ENCODE measurements around the gene CCDC57. TPM values are rescaled to one million over a fixed set of nuclear protein-coding genes. Genes with fewer than 3 reads are reported as not detected.

The CCDC57 gene
- total RNA-seq, 1 donor from 2014 or later: 22.6 TPM

GRCh38 chr17:82105417-82105881 is 107.2 kb downstream of the CCDC57 start:
- no peak for DNase-seq

GRCh38 chr17:82104797-82105416 is 107.7 kb downstream of the CCDC57 start:
- DNase-seq: no peak

- peak; percentile 22 for DNase-seq
Observed at GRCh38 chr17:82103553-82104451, 108.8 kb downstream of the CCDC57 start.

- no peak for DNase-seq
Observed at GRCh38 chr17:82101767-82102679, 110.6 kb downstream of the CCDC57 start.

GRCh38 chr17:82101301-82101715 is 111.3 kb downstream of the CCDC57 start:
- no peak for DNase-seq

- DNase-seq: no peak
Observed at GRCh38 chr17:82100502-82101298, 111.9 kb downstream of the CCDC57 start.

- DNase-seq: no peak
Observed at GRCh38 chr17:82098939-82099763, 113.5 kb downstream of the CCDC57 start.

- DNase-seq: peak; percentile 95
Observed at GRCh38 chr17:82098169-82098938, 114.3 kb downstream of the CCDC57 start, which contains the start of gene FASN. Gene FASN, minus strand, starts transcription at chr17:82098236. Its CDS starts 1,791 bp downstream, at chr17:82096445.

GRCh38 chr17:82097919-82098168 is 114.8 kb downstream of the CCDC57 start:
- no peak for DNase-seq

- DNase-seq: no peak
Observed at GRCh38 chr17:82097184-82097918, 115.3 kb downstream of the CCDC57 start.

GRCh38 chr17:82096709-82097183 is 115.9 kb downstream of the CCDC57 start:
- DNase-seq: no peak

GRCh38 chr17:82095777-82096708 is 116.6 kb downstream of the CCDC57 start:
- no peak for DNase-seq

GRCh38 chr17:82094931-82095776 is 117.5 kb downstream of the CCDC57 start:
- DNase-seq: no peak

GRCh38 chr17:82092995-82093751 is 119.5 kb downstream of the CCDC57 start:
- no peak for DNase-seq

GRCh38 chr17:82092628-82092994 is 120.0 kb downstream of the CCDC57 start:
- no peak for DNase-seq

GRCh38 chr17:82092094-82092586 is 120.5 kb downstream of the CCDC57 start:
- no peak for DNase-seq

All from skin of body (tissue), 2 donors.